DMS 273 treated with DMSO at 0.1 percent for 48 hours (cell line): ENCODE measurements around the gene TBXAS1.
"Not testable (repeated sequence)": the region's sequence is repeated elsewhere in the genome, so short reads cannot be mapped to it uniquely, and the experiment has no call there.

ENCODE experiments used
- DNase-seq: peaks from one replicate; lab custom pipeline; 2025; lab: John Stamatoyannopoulos, UW

Gene TBXAS1

GRCh38 chr7:139915268-139915863 lies 86.3 kb downstream of the TBXAS1 start:
- no peak for DNase-seq

GRCh38 chr7:139915864-139916716 lies 87.0 kb downstream of the TBXAS1 start:
- no peak for DNase-seq

- no peak for DNase-seq
These were observed 87.8 kb downstream of the TBXAS1 start for GRCh38 chr7:139916717-139917395.

DNA sequence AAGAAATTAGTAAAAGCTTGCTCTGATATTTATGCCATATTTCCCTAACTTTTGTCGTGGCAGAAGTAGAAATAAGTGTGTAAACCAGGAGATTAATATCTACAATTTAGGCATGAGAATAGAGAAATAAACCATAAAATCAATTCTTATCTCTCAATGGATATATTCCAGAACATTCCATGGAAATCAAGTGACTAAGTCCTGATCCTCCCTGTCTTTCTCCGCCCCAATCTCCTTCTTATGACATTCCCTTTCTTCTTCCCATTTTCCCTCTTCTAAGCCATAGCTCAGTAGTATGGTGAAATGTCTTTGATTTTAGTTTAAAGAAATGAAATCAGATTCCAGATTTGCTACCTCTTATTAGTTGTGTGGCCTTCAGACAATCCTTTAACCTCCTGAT lies 88.8 kb downstream of the TBXAS1 start:
- DNase-seq = no peak

DNA sequence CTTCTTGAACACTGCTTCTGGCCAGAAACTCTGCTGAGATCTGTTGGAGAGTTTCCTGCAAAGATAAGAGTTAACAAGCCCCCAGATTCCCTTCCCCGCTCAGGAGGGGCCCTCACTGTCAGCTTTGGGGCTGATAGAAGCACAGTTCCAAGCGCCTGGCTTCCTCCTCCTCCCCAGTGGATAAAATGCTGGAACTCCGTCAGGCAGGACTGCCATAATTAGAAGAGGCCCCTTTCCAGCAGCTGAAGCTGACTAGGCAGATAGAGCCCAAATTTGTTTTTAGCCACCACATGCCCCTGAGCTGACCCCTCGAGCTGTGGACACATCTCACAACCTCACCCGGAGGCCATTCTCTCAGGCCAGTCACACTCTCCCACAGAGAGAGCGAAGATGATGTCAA lies 89.4 kb downstream of the TBXAS1 start:
- no peak for DNase-seq

- no peak for DNase-seq
These were observed 94.0 kb downstream of the TBXAS1 start for GRCh38 chr7:139923090-139923489.

DNA sequence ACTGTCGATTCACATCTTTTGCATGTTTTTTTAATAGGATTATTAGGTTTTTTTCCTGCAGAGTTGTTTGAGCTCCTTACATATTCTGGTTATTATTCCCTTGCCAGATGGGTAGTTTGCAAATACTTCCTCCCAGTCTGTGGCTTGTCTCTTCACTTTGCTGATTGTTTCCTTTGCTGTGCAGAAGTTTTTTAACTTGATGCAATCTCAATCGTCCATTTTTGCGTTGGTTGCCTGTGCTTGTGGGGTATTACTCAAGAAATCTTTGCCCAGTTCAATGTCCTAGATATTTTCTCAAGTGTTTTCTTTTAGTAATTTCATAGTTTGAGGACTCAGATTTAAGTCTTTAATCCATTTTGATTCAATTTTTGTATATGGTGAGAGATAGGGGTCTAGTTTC lies 95.4 kb downstream of the TBXAS1 start:
- no peak for DNase-seq

- not testable (repeated sequence) for DNase-seq
These were observed 100.2 kb downstream of the TBXAS1 start for GRCh38 chr7:139929221-139929620.

GRCh38 chr7:139930286-139930965 lies 101.4 kb downstream of the TBXAS1 start:
- no peak for DNase-seq

GRCh38 chr7:139931190-139931934 lies 102.3 kb downstream of the TBXAS1 start:
- no peak for DNase-seq

DNA sequence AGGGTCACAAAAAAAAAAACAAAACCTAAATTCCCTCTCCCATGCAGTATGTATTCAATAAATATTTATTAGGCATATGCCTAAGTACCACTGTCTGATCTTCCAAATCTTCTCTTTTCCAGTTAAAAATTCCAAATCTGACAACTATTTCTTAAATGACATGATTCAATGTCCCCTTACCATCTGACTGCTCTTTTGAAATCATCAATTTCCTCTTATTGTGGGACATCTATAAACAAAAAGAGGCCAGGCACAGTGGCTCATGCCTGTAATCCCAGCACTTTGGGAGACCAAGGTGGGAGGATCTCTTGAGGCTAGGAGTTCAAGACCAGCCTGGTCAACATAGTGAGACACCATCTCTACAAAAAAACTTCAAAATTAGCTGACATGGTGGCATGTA lies 103.5 kb downstream of the TBXAS1 start:
- DNase-seq = no peak

- no peak for DNase-seq
These were observed 107.8 kb downstream of the TBXAS1 start for GRCh38 chr7:139936760-139937310.

DNA sequence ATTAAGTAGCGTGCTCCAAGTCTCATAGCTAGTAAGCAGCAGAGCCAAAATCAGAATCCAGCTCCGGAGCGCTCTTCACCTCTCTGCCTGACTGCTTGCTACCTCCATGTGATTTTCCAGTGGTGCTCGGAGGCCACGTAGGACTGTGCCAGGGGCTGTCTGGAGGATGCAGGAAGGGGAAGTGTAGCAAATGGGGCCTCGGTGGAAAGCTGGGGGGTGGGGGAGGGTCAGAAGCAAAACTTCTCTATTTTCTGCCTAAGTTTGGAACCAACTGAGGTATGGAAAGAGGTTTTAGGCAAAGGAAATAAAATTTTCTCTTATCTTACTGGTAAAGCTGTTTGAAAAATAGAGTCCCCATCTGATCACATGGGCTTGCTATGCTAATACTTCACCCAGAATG lies 108.7 kb downstream of the TBXAS1 start:
- DNase-seq = no peak

- DNase-seq = no peak
These were observed 111.8 kb downstream of the TBXAS1 start for GRCh38 chr7:139940866-139941265.

DNA sequence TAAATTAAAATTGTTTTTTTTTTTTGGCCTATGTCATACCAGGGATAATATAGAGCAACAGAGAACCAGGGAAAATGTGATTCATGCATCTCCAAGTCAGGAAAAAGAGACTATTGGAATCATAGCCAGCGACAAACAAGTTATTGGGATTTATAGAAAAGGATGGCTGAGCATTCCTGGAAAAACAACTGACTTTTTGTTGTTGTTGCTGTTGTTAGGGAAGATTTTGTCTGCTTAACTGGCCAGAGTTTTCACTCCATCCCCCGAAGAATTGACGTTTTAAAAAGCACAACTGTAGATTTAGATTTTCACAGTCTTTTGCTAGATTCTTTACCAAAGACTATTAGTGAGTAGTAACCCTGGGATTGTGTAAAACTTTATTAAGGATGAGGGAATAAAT lies 112.4 kb downstream of the TBXAS1 start:
- DNase-seq = no peak

DNA sequence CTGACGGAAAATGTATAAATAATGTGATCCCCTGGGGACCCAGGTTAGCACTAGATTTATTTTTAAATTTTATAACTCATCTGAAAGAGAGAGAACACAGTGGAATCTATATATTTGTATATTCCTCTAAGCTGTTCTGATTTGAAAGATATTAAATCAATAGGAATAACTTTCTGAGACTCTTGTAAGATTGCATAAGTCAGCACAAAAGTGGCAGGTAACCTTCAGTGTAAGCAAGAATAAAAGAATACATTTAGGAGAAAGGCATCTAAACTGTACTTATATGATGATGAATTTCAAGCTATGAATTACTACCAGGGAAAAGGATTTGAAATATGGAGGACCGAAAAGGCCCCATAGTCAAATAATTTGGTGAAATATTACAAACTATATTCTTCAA lies 112.8 kb downstream of the TBXAS1 start:
- DNase-seq = no peak

GRCh38 chr7:139942636-139943035 lies 113.6 kb downstream of the TBXAS1 start:
- no peak for DNase-seq

GRCh38 chr7:139943401-139943800 lies 114.3 kb downstream of the TBXAS1 start:
- DNase-seq = no peak

GRCh38 chr7:139944248-139944647 lies 115.2 kb downstream of the TBXAS1 start:
- no peak for DNase-seq

GRCh38 chr7:139946533-139946932 lies 117.5 kb downstream of the TBXAS1 start:
- DNase-seq = no peak

GRCh38 chr7:139947021-139947420 lies 118.0 kb downstream of the TBXAS1 start:
- DNase-seq = no peak
